Activated CD4-positive, alpha-beta T cell treated with anti-CD3 and anti-CD28 coated beads for 36 hours (primary cell): ENCODE data around the gene PRDM16. TPM values are rescaled to one million over a fixed set of nuclear protein-coding genes. Genes with fewer than 3 reads are reported as not detected.
"Not testable (repeated sequence)": the region's sequence is repeated elsewhere in the genome, so short reads cannot be mapped to it uniquely, and the experiment has no call there.

ENCODE experiments used
- ATAC-seq: fragments of 200-7000 bp; cut with Tn5 transposase; one replicate; pipeline ENCODE4 v1.10.0; 2021; ENCODE audit warnings: mild to moderate bottlenecking, moderate library complexity
- CTCF ChIA-PET: fragments of 350-600 bp; sonication (Branson Sonifier 250); formaldehyde crosslinking; loops from one replicate; lab custom pipeline; 2021; ENCODE audit warnings: antibody characterized with exemption; lab: Charles Lee
- POLR2A ChIA-PET: fragments of 350-600 bp; sonication (Branson Sonifier 250); formaldehyde crosslinking; loops from one replicate; lab custom pipeline; 2021; ENCODE audit warnings: antibody characterized with exemption, inconsistent platforms; lab: Charles Lee
- DNase-seq: peaks from one replicate; pipeline ENCODE4 v3.0.0-alpha.2; 2020
- H3K27ac Mint-ChIP-seq: one replicate; pipeline ENCODE4 v1.8.0; 2021; ENCODE audit warnings: mixed read lengths
- H3K27me3 Mint-ChIP-seq: one replicate; pipeline ENCODE4 v1.8.0; 2021; ENCODE audit warnings: mixed read lengths
- H3K36me3 Mint-ChIP-seq: one replicate; pipeline ENCODE4 v1.8.0; 2021; ENCODE audit warnings: low read depth, mixed read lengths
- H3K4me1 Mint-ChIP-seq: one replicate; pipeline ENCODE4 v1.8.0; 2021; ENCODE audit warnings: mixed read lengths
- H3K4me3 Mint-ChIP-seq: one replicate; pipeline ENCODE4 v1.8.0; 2021; ENCODE audit warnings: mild to moderate bottlenecking, moderate library complexity, mixed read lengths
- H3K9me3 Mint-ChIP-seq: one replicate; pipeline ENCODE4 v1.8.0; 2021; ENCODE audit warnings: low read depth, mixed read lengths
- intact Hi-C, 2 experiments: fragments of 100-400 bp; cut with DNase I in 1 of 2; cut with micrococcal nuclease in 1 of 2; formaldehyde crosslinking; loops; one replicate each; pipeline versions ENCODE4 v1.14.2 to v1.15.1; 2022 to 2024; cut with DNase I, micrococcal nuclease
- total RNA-seq, 2 experiments: library from RNA; stranded (reverse); gene quantifications; one replicate each; pipeline ENCODE4 v1.2.3, GENCODE V29; 2021

The PRDM16 gene
- total RNA-seq, 2 experiments from 2014 or later, result 0.32 TPM; not detected in 1

GRCh38 chr1:3162322-3162882 is 93.4 kb downstream of the PRDM16 start:
- Mint-ChIP-seq H3K36me3 (no peaks in the 10 kb centered on the region), H3K9me3 (no peaks in the 10 kb centered on the region), H3K27ac (no peak overlapping the region), H3K27me3 (peaks cover 2% of the 10 kb centered on the region), H3K4me3 (no peak overlapping the region), H3K4me1 (peaks cover 6% of the 10 kb centered on the region)
- no peak for ATAC-seq
- ChIA-PET CTCF (no interaction called here), POLR2A (no interaction called here)
- DNase-seq, result no peak
- intact Hi-C loops, result no loop called here

GRCh38 chr1:3163356-3163755 is 94.4 kb downstream of the PRDM16 start:
- Mint-ChIP-seq H3K4me1 (peaks cover 6% of the 10 kb centered on the region), H3K9me3 (no peaks in the 10 kb centered on the region), H3K27me3 (peaks cover 2% of the 10 kb centered on the region), H3K36me3 (no peaks in the 10 kb centered on the region), H3K27ac (no peak overlapping the region), H3K4me3 (no peak overlapping the region)
- DNase-seq (no peak), ATAC-seq (no peak)
- ChIA-PET CTCF (no interaction called here), POLR2A (no interaction called here)
- intact Hi-C loops, result no loop called here

- H3K27me3 Mint-ChIP-seq, result no peaks in the 10 kb centered on the region
- H3K9me3 Mint-ChIP-seq, result no peaks in the 10 kb centered on the region
- no peaks in the 10 kb centered on the region for H3K36me3 Mint-ChIP-seq
- no peak for DNase-seq
- H3K4me3 Mint-ChIP-seq, result no peak overlapping the region
- ATAC-seq, result no peak
- H3K27ac Mint-ChIP-seq, result no peak overlapping the region
- intact Hi-C loops, result no loop called here
- CTCF ChIA-PET, result no interaction called here
- peaks cover 6% of the 10 kb centered on the region for H3K4me1 Mint-ChIP-seq
- POLR2A ChIA-PET, result no interaction called here
These were observed 95.7 kb downstream of the PRDM16 start for GRCh38 chr1:3164671-3165070.

GRCh38 chr1:3165189-3165588 is 96.2 kb downstream of the PRDM16 start:
- POLR2A ChIA-PET, H3K27me3 Mint-ChIP-seq, CTCF ChIA-PET, H3K4me3 Mint-ChIP-seq, H3K9me3 Mint-ChIP-seq, ATAC-seq, intact Hi-C loops, H3K36me3 Mint-ChIP-seq, DNase-seq, H3K27ac Mint-ChIP-seq, H3K4me1 Mint-ChIP-seq: not testable (repeated sequence)

- POLR2A ChIA-PET, result no interaction called here
- CTCF ChIA-PET, result no interaction called here
- Mint-ChIP-seq H3K4me1 (no peaks in the 10 kb centered on the region), H3K4me3 (no peak overlapping the region), H3K36me3 (no peaks in the 10 kb centered on the region), H3K9me3 (no peaks in the 10 kb centered on the region), H3K27ac (no peak overlapping the region), H3K27me3 (peaks cover 7% of the 10 kb centered on the region)
- ATAC-seq (no peak), DNase-seq (no peak)
- intact Hi-C loops, result no loop called here
These were observed 97.4 kb downstream of the PRDM16 start for GRCh38 chr1:3166206-3166918.

- ChIA-PET POLR2A (no interaction called here), CTCF (no interaction called here)
- H3K27ac Mint-ChIP-seq, result no peak overlapping the region
- H3K9me3 Mint-ChIP-seq, result no peaks in the 10 kb centered on the region
- H3K36me3 Mint-ChIP-seq, result no peaks in the 10 kb centered on the region
- ATAC-seq (no peak), DNase-seq (no peak)
- no peaks in the 10 kb centered on the region for H3K4me1 Mint-ChIP-seq
- no peak overlapping the region for H3K4me3 Mint-ChIP-seq
- intact Hi-C loops, result no loop called here
- peaks cover 10% of the 10 kb centered on the region for H3K27me3 Mint-ChIP-seq
These were observed 98.3 kb downstream of the PRDM16 start for GRCh38 chr1:3167255-3167654.

- ATAC-seq (no peak), DNase-seq (no peak)
- Mint-ChIP-seq H3K27me3 (peaks cover 21% of the 10 kb centered on the region), H3K27ac (no peak overlapping the region), H3K9me3 (no peaks in the 10 kb centered on the region), H3K36me3 (no peaks in the 10 kb centered on the region), H3K4me1 (no peaks in the 10 kb centered on the region), H3K4me3 (no peak overlapping the region)
- intact Hi-C loops, result no loop called here
- POLR2A ChIA-PET, result no interaction called here
- CTCF ChIA-PET, result no interaction called here
These were observed 99.7 kb downstream of the PRDM16 start for GRCh38 chr1:3168678-3169077.

GRCh38 chr1:3169665-3170356 is 100.8 kb downstream of the PRDM16 start:
- H3K4me3 Mint-ChIP-seq, result no peak overlapping the region
- H3K9me3 Mint-ChIP-seq, result no peaks in the 10 kb centered on the region
- no peaks in the 10 kb centered on the region for H3K4me1 Mint-ChIP-seq
- DNase-seq (no peak), ATAC-seq (no peak)
- intact Hi-C loops, result no loop called here
- H3K27me3 Mint-ChIP-seq, result peaks cover 28% of the 10 kb centered on the region
- POLR2A ChIA-PET, result no interaction called here
- H3K27ac Mint-ChIP-seq, result no peak overlapping the region
- CTCF ChIA-PET, result interaction anchor here (0.6 kb wide), 1 partner anchor 12 kb away, joined by 5 read pairs; no protein-coding TSS in a partner anchor
- no peaks in the 10 kb centered on the region for H3K36me3 Mint-ChIP-seq

GRCh38 chr1:3170561-3171453 is 101.8 kb downstream of the PRDM16 start:
- ChIA-PET CTCF (no interaction called here), POLR2A (no interaction called here)
- H3K4me3 Mint-ChIP-seq, result no peak overlapping the region
- H3K36me3 Mint-ChIP-seq, result no peaks in the 10 kb centered on the region
- no peak overlapping the region for H3K27ac Mint-ChIP-seq
- no peak for DNase-seq
- H3K9me3 Mint-ChIP-seq, result no peaks in the 10 kb centered on the region
- intact Hi-C loops, result no loop called here
- H3K4me1 Mint-ChIP-seq, result no peaks in the 10 kb centered on the region
- H3K27me3 Mint-ChIP-seq, result peaks cover 30% of the 10 kb centered on the region
- ATAC-seq, result no peak

- H3K4me3 Mint-ChIP-seq, result no peak overlapping the region
- H3K9me3 Mint-ChIP-seq, result no peaks in the 10 kb centered on the region
- H3K4me1 Mint-ChIP-seq, result no peaks in the 10 kb centered on the region
- peaks cover 30% of the 10 kb centered on the region for H3K27me3 Mint-ChIP-seq
- no peak overlapping the region for H3K27ac Mint-ChIP-seq
- H3K36me3 Mint-ChIP-seq, result no peaks in the 10 kb centered on the region
- CTCF ChIA-PET, result no interaction called here
- POLR2A ChIA-PET, result no interaction called here
- no peak for ATAC-seq
- no peak for DNase-seq
- intact Hi-C loops, result no loop called here
These were observed 102.8 kb downstream of the PRDM16 start for GRCh38 chr1:3171761-3172160.
